Right lobe of liver (tissue), 4 donors: Measurements from ENCODE around the gene KLHL35.

Experiments used
- CTCF ChIP-seq, 4 donors: fragments of 200-600 bp in 3 of 4; fragments of 450-650 bp in 1 of 4; IDR thresholded peaks; one replicate each; pipeline versions ENCODE4 v1.5.1 to v1.8.0; 2016 to 2022; ENCODE audit warnings: antibody characterized with exemption in 4 of 4, mild to moderate bottlenecking in 2 of 4
- POLR2A ChIP-seq: fragments of 450-650 bp; IDR thresholded peaks from one replicate; pipeline ENCODE4 v1.6.1; 2017; ENCODE audit warnings: antibody characterized with exemption, mild to moderate bottlenecking
- donor health status: DM: no; HTN: no; CAD: no.
- donor health status: DM: no; HTN: no; CAD: no.
- donor health status: DM: no; HTN: yes; CAD: no.

- no peak for TF ChIP-seq CTCF (IDR thresholded peaks at IDR 0.05)
- TF ChIP-seq POLR2A: no peak
These were observed 26.6 kb downstream of the KLHL35 start for GRCh38 chr11:75406338-75406777.
